SIG-M5 treated with dmso at 0.1 percent for 504 hours (cell line): ENCODE results near the gene CUX1.
"Not testable (repeated sequence)": the region's sequence is repeated elsewhere in the genome, so short reads cannot be mapped to it uniquely, and the experiment has no call there.

Experiments
- DNase-seq: peaks from one replicate; lab custom pipeline; 2025; ENCODE audit not compliant: unreplicated experiment; lab: John Stamatoyannopoulos, UW

The CUX1 gene

DNA sequence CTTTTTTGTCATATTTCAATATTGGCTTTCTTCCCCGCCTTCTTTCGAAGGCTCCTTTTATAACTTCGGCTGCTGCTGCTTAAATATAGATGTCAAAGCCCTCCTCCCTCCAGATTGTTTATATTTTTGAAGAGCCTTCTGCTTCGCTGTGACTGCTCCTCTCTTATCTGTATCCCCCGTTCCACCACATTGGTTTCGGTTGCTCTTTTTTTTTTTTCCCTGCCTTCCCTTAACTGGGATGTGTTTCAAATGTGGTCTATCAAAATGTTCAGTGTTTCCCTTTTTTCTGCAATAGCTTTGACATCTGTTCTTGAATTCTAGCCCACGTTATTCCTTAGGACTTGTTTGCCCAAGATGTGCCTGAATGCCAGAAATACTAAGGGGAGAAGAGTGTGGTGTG is 96.4 kb downstream of the CUX1 start:
- DNase-seq = no peak

DNA sequence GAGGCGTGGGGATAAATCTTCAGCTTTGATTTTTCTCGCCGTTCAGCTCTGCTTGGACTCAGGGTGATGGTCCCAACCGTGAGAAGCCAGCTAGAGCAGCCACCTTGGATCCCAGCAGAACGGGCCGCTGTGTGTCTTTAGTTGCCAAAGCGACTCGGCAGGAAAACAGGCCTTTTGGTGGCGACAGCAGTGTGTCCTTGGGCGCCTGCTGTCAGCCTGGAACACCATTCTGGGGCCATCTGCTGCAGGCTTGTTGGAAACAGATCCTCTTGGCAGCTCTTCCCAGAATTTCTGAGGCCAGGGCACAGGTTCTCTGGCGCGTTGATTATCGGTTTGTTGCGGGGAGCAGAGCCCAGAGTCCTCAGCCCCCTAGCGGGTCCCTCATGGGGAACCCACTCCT is 97.6 kb downstream of the CUX1 start:
- no peak for DNase-seq

DNA sequence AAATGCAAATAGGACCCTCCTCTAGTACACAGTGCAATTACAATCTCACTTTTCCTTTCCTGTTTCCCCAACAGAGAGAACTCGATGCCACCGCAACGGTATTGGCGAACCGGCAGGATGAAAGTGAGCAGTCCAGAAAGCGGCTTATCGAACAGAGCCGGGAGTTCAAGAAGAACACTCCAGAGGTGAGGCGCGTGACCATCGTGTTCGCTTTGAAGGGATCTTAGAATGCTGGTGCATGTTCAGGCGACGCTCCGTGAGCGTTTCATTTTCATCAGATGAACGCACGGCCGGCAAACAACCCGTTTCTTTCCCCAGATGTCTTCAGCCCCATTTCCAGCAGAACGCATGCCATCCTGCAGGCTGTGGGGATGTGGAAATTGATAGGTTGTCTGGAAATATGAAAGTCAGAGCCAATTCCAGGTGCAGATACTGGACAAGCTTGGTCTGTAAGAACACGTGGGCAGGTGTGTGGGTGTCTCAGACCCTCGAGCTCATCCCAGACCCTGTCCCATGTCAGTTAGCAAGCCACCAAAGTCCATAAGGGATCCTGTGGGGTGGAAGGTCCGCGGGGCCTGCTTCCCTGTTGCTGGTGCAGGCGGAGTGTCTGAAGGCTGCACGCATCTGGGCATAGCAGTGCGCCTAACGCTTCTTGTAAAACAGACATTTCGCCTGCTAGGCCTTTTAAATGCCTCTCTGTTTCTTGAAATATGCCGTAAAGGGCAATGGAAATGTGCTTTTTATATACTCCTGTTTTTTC is 98.8 kb downstream of the CUX1 start:
- DNase-seq = no peak

DNA sequence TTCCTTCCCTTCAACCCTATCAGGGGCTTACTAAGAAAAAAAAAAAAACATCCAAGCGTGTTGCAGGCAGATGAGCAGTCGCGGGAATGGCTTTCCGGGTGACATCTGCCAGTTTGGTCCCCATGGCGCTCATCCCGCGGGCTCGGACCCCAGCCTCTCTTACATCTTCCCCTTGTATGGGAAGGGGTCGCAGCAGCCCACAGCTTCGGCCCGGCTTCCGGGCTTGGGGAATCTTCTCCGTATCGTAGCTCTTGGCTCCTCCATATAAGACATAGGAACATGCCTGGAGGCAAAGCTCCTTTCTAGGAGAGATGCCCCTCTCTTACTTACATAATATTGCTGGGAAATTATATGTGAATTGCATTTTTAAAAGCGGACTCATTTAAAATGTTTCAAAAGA is 99.5 kb downstream of the CUX1 start:
- no peak for DNase-seq

DNA sequence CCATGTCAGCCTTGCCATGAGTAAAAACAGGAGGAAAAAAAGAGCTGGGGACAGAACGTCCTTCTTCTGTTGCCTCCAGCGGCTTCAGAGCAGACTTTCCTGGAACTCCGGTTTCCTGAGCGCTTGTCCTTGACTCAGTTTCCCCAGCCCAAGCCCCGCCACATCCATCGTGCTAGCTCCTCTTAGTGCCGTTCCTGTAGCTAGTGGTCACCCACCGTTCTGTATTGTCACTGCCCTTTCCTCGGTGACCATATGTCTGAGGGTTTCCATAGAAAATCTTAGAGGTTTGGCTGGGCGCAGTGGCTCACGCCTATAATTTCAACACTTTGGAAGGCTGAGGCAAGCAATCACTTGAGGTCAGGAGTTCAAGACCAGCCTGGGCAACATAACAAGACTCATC is 100.1 kb downstream of the CUX1 start:
- DNase-seq = no peak

DNA sequence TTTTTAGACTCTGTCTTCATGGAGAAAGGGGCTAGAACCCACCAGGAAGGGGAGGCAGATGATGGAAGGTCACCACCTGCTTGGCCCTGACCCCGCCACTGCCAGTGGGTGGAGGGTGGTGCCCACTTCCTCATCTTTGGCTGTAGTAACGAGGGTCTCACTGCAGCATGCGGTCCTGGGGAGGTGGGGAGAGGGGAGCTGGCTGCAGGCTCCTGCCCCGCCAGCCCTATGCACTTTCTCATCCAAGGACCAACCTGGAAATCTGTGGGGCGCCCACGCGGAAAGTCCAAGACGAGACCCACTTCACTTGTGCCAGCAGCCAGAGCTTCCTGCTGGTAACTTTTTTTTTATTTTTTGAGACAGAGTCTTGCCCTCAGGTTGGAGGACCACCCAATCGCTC is 101.0 kb downstream of the CUX1 start:
- no peak for DNase-seq

DNA sequence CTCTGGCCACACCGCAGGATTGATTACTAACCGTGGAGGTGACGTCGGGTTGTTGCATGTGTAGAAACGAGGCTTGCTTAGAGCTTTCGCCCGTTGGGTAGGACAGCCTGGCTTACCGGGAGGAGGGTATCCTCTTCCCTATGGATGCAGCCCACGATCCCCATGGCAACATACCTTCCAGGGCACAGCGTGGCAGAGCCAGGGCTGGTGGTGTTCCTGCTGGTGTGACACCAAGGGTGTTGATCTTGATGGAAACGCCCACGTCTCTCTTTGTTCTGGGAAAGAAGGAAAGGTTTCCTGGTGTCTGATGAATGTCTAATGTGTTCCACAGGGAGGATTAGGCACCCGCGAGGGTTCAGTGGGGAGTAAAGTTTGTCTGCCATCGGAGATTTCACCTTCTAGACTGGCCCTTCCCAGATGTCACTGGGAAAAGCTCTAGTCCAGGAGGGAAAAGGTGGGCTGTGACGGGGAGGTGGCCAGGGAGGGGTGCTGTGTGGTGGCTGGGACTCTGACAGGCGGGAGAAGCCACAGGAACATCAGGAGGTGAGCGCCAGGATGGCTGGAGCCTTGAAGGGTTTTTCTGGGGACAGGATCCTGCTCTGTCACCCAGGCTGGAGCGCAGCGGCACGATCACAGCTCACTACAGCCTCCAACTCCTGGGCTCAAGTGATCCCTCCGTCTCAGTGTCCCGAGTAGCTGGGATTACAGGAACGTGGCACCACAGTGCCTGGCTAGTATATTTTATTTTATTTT is 102.1 kb downstream of the CUX1 start:
- DNase-seq = no peak

DNA sequence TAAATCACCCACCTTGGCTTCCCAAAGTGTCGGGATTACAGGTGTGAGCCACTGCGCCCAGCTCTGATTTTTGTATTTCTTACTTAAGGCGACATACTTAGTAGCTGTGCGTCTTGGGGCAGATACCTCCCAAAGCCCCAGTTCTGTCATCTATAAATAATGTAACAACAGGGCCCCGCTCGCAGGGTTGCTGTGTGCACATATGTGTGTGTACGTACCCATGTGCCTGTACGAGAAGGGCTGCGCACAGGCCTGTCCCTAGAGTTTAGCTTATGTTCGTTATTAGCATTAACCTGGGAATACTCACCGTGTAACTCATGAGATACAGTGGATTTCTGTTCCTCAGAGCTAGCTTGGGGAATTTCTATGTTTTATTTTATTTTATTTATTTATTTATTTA is 103.6 kb downstream of the CUX1 start:
- DNase-seq = no peak

DNA sequence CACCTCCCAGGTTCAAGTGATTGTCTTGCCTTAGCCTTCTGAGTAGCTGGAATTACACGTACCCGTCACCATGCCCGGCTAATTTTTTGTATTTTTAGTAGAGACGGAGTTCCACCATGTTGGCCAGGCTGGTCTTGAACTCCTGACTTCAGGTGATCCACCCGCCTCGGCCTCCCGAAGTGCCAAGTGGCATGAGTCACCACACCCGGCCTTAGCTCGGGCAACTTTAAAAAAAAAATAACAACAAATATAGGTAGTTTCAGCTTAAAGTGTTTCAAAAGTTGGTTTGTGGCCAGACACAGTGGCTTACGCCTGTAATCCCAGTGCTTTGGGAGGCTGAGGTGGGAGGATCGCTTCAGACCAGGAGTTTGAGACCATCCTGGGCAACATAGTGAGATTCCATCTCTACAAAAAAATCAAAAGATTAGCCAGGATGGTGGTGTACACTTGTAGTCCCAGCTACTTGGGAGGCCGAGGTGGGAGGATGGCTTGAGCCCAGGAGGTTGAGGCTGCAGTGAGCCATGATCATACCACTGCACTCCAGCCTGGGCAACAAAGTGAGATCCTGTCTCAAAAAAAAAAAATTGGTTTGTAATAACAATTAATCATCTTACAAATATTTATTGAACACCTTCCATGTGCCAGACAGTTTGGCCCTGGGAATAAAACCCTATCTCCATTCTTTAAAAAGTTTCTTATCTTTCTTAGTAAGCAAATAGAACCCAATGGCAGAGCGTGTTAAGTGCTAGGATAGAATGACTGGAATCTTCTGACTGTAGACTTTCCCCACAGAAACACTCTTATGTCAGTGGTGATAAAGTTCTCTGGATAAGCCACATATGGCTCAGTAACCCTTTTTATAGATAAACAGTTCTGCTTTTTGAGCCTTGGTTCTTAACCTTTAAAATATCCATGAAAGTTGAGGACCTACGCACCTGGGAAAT is 104.4 kb downstream of the CUX1 start:
- DNase-seq = not testable (repeated sequence)

DNA sequence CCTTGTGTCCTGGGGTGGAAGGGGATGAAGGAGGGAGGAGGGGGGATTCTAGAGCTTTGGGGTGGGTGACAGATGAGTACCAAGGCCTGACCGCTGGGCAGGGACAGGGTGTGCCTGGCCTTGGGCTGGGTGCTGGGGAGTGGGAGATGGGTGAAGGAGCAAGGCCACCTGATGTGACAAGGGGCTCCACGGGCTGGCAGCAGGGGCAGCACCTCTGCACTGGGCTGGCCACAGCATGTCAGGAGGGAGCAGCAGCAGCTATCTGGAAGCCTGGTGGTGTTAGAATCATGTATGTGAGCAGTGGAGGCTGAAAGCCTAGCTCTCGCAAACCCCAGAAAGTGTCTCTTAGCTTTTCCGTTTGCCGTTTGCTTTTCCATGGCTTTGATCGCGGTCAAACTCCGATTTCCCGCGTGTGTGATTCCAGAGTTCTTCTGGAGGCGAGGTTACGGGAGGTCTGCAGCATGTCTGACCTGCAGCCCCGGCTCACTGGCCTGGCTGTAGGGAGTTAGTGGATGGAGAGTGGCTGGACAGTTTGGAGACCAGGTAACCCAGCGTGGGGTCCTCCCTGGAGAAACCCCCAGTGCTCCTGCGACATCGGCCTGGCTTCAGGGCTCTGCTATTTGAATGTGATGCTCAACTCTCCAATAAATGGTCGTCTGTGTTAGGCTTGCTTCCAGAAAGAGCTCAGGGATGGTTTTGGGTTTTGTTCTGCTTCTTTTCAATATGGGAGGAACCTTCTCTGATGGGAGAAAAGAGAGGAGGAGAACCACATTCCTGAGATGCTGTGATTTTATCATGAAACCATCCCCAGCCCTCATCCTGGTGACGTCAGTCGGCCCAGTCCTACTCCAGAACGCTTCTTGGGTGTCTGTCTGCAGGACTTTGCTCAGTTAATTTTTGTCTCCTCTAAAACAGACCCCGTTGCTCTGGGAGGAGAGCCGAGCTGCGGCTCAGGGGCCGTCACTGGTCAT is 105.5 kb downstream of the CUX1 start:
- DNase-seq = no peak

DNA sequence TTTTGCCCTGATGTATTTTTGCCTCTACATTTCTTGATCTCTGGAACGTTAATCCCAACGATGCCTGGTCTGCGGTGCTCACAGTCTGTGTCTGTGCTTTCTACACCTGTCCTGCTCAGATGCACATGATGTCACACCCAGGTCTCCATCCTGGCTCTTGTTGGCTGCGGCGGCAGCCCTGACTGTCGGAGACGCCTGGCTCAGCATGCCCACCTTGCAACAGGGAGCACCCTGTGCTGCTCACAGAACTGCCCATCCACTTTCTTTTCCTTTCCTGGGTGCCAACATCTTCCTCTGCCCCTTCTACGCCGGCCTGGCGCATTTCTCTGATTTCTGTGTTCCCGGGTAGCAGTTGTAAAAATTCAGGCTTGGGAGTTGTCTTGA is 106.2 kb downstream of the CUX1 start:
- no peak for DNase-seq

DNA sequence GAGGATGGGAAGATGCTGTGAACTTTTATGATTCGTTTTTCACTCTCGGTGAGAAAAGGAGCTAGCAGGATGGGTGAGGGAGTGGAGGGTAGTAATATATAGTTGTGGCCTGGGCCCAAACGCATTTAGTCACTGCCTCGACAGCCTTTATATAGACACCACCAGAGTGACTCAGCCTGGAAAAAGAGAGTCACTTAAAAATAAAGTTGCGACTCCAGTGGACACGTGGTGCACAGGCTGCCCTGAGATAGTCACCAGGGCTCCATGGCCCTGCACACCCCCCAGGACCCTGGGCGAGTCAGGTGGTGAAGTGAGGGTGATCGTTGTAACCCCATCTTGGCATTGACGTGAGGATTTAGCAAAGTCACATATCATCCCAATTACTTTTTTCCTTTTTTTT is 106.7 kb downstream of the CUX1 start:
- peak; percentile 41 for DNase-seq

DNA sequence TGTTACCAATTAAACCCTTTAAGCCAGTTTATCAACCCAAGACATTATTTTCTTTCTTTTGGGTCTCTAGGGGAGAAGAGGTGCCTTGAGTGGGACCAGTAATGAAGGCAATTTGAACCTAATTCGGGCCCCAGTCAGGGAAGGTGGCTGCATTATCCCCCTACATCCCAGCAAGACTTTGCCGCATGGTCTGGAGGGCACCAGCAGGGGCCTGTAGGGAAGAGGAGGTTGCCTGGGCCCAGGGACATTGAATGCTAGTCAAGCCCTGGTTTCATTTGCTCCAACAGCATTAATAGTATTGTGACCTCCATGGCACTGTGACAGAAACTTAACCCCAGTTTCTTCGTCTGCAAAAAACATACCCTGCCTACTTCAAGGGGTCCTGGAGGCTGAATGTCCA is 108.8 kb downstream of the CUX1 start:
- no peak for DNase-seq

DNA sequence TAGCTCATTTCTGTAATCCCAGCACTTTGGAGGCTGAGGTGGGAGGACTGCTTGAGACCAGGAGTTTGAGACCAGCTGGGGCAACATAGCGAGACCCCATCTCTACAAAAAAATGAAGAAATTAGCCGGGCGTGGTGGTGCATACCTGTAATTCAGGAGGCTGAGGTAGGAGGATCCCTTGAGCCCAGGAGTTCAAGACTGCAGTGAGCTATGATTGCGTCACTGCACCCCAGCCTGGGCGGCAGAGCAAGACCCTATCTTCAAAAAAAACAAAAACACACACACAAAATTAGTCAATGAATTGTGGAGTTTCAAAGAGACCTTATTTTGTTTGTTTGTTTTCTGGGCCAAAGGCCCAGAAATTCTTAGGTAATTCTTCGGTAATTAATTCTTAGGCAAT is 110.0 kb downstream of the CUX1 start:
- DNase-seq = no peak

DNA sequence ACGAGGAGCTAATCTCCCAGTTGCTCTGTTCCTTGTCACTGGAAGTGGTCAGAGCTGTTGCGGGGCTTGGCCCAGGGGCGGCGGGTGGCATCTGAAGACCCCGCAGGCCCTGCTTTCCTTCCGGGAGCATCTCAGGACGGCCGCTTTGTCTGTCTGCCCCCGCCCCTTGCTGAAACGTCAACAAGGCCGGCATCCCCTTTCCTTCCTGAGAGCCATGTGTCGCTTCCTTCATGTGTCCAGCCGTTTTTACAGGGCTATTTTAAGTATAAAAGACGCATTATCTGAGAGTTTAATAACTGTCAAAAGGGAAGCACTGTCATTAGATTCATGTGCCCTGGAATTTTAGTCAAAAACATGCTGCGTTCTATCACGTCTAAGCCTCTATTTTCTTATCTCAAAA is 110.4 kb downstream of the CUX1 start:
- DNase-seq = no peak

DNA sequence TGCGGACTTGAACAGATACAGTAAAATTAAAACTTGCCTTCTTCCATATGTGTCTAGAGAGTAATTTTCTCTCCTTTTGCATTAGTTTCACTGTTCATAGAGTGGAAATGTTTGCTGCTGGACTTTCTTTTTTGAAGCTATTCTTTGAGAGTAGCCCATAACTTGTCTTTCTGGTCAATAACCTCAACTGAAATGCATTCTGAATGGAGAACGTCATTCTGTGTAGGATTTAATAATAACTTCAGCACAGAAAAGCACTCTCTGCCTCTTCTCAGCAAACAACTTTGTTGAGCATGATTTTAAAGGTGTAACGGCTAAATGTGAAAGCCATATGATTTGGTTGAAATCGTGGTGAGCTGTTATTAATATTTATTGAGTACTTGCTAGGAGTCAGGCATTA is 111.8 kb downstream of the CUX1 start:
- no peak for DNase-seq

DNA sequence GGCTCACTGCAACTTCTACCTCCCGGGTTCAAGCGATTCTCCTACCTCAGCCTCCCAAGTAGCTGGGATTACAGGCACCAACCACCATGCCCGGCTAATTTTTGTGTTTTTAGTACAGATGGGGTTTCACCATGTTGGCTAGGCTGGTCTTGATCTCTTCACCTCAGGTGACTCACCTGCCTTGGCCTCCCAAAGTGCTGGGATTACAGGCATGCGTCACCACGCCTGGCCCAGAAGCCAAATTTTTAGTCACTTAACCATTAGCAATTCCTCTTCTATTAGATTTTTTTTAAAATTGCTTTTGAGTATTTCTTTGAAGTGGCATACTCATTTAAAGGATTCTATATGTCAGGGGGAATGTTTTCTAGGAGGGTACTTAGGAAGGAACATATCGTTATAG is 112.5 kb downstream of the CUX1 start:
- not testable (repeated sequence) for DNase-seq

DNA sequence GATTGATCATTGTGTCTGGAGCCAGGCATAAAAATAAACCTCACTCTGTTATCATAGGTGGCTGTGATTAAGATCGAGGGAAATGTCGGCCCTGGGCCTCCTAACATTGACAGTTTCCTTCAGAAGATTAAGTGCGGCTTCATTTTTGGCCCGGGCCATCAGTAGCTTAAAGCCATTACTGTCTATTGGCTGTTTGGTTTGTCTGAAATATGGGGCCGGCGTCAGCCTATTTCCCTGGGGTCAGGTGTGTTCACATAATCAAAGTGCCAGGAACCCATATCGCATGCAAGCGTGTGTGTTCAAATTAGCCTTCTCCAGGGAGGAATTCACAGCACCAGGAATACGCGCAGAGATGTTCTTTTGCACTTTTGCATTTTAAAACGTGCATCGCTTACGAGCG is 114.7 kb downstream of the CUX1 start:
- DNase-seq = no peak

DNA sequence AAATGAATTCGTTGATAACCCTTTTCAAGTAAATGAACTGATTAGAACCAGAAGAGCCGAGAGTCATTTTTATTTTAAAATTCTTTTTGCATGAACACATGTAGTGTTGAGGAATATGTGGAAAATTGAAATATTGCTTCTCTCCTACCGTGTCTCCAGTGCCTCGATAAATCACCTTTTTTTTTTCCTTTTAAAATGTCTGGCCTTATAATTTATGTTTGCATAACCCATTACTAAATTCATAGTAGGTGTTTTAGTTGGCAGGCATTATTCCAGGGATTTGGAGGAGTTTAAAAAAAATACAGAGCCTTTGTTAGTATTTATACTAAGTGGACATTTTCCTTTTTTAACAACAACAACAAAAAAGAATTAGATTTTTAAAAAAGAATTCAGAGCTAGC is 115.6 kb downstream of the CUX1 start:
- no peak for DNase-seq

DNA sequence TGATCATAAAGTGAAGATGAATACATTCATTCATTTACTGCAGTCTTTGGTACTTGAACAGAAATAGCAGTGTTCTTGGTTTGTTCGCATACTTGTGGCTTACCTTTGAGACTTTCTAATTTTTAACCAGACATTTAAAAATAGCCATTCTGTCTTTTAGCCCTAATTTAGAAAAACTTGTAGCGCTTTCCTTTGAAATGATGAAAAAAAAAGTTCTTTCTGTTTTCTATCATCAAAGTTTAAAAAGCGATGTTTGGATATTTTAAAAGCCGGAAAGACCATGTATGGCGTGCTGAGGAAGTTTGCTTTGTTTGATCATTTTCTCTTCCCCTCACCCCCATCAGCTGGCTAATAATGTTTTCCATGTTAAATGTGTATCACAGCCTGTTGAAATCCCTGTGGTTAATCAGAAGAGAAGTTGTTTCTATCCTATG is 116.3 kb downstream of the CUX1 start:
- no peak for DNase-seq
